ENCODE measurements around the gene CREB5. TPM values are rescaled to one million over a fixed set of nuclear protein-coding genes. Genes with fewer than 3 reads are reported as not detected.

CREB5 gene
- total RNA-seq, 4 donors from 2014 or later = 7.8 to 29.9 (median 12.9) TPM

GRCh38 chr7:28530175-28530802 is 118.0 kb downstream of the CREB5 start:
- 66 to 79% methylated on average over 7 to 10 of the region's 12 CpGs for WGBS, 2 donors (ENCODE audit: low coverage in 1 of 2)

GRCh38 chr7:28530803-28531175 is 118.5 kb downstream of the CREB5 start:
- H3K27me3 ChIP-seq = no peaks in the 10 kb centered on the region
- ATAC-seq = no peak
- peaks cover 0 to 18% (median 8%) of the 10 kb centered on the region in 3 donors for H3K4me1 ChIP-seq
- no peak overlapping the region for H3K4me3 ChIP-seq
- H3K27ac ChIP-seq = no peak overlapping the region
- no peaks in the 10 kb centered on the region for H3K36me3 ChIP-seq
- TF ChIP-seq, protein P1, sequence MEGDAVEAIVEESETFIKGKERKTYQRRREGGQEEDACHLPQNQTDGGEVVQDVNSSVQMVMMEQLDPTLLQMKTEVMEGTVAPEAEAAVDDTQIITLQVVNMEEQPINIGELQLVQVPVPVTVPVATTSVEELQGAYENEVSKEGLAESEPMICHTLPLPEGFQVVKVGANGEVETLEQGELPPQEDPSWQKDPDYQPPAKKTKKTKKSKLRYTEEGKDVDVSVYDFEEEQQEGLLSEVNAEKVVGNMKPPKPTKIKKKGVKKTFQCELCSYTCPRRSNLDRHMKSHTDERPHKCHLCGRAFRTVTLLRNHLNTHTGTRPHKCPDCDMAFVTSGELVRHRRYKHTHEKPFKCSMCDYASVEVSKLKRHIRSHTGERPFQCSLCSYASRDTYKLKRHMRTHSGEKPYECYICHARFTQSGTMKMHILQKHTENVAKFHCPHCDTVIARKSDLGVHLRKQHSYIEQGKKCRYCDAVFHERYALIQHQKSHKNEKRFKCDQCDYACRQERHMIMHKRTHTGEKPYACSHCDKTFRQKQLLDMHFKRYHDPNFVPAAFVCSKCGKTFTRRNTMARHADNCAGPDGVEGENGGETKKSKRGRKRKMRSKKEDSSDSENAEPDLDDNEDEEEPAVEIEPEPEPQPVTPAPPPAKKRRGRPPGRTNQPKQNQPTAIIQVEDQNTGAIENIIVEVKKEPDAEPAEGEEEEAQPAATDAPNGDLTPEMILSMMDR (IDR thresholded peaks at IDR 0.05) = no peak
- no peaks in the 10 kb centered on the region for H3K9me3 ChIP-seq
- WGBS, 2 donors (ENCODE audit: low coverage in 1 of 2) = 48 to 55% methylated on average over 4 of the region's 4 CpGs

More at GRCh38 chr7:28530175-28530802, 118.0 kb downstream of the CREB5 start:
- TF ChIP-seq POLR2AphosphoS5 (IDR thresholded peaks at IDR 0.05) (no peak), POLR2A (IDR thresholded peaks at IDR 0.05) (no peak), EP300 (IDR thresholded peaks at IDR 0.05) (no peak)
- TF ChIP-seq, protein P1 (IDR thresholded peaks at IDR 0.05) = no peak
- Histone ChIP-seq H3K4me1 (peaks cover 0 to 18% (median 8%) of the 10 kb centered on the region in 3 donors), H3K36me3 (no peaks in the 10 kb centered on the region), H3K27me3 (no peaks in the 10 kb centered on the region), H3K4me3 (no peak overlapping the region), H3K9me3 (no peaks in the 10 kb centered on the region), H3K27ac (no peak overlapping the region)
- peak; percentile 32 for ATAC-seq

- 50 to 60% methylated on average over 1 of the region's 3 CpGs for WGBS, 2 donors (ENCODE audit: low coverage in 1 of 2)
- no peak overlapping the region for H3K4me3 ChIP-seq
- no peaks in the 10 kb centered on the region for H3K36me3 ChIP-seq
- TF ChIP-seq POLR2A (IDR thresholded peaks at IDR 0.05) (no peak), EP300 (IDR thresholded peaks at IDR 0.05) (no peak), POLR2AphosphoS5 (IDR thresholded peaks at IDR 0.05) (no peak)
- TF ChIP-seq, protein P1 (IDR thresholded peaks at IDR 0.05) = no peak
- H3K27ac ChIP-seq = no peak overlapping the region
- peaks cover 0 to 22% (median 8%) of the 10 kb centered on the region in 3 donors for H3K4me1 ChIP-seq
- no peaks in the 10 kb centered on the region for H3K9me3 ChIP-seq
- no peak for ATAC-seq
- no peaks in the 10 kb centered on the region for H3K27me3 ChIP-seq
Observed at GRCh38 chr7:28531291-28531690, 119.0 kb downstream of the CREB5 start.

- WGBS, 2 donors (ENCODE audit: low coverage in 1 of 2) = 89 to 95% methylated on average over 5 to 6 of the region's 7 CpGs
- no peak for ATAC-seq
- H3K27ac ChIP-seq = no peak overlapping the region
- H3K36me3 ChIP-seq = no peaks in the 10 kb centered on the region
- no peak for TF ChIP-seq POLR2A (IDR thresholded peaks at IDR 0.05)
- H3K27me3 ChIP-seq = no peaks in the 10 kb centered on the region
- H3K9me3 ChIP-seq = no peaks in the 10 kb centered on the region
- H3K4me3 ChIP-seq = no peak overlapping the region
- H3K4me1 ChIP-seq = peaks cover 0 to 23% (median 8%) of the 10 kb centered on the region in 3 donors
Observed at GRCh38 chr7:28532181-28532580, 119.9 kb downstream of the CREB5 start.

DNA sequence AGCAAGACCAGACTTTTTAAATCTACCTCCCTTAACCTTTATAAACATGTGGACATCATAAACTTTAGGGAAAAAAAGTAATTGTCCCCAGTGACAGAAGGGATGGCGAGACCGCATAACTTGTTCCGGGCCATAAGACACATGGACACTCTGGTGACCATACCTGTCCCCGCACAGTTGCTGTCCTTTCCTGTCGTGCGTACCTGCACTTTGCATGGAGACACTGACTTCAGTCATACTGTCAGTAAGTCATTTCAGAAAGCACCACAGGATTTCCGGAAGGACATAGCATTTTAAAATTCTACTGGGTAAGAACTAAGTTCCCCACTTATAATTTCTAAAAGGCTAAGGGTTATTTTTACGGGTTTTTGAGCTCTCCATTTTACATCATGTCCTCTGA is 120.9 kb downstream of the CREB5 start:
- H3K4me1 ChIP-seq = peaks cover 0 to 23% (median 8%) of the 10 kb centered on the region in 3 donors
- H3K9me3 ChIP-seq = no peaks in the 10 kb centered on the region
- TF ChIP-seq EP300 (IDR thresholded peaks at IDR 0.05) (no peak), POLR2AphosphoS5 (IDR thresholded peaks at IDR 0.05) (no peak), POLR2A (IDR thresholded peaks at IDR 0.05) (no peak)
- TF ChIP-seq, protein P1 (IDR thresholded peaks at IDR 0.05) = no peak
- ATAC-seq = no peak
- no peaks in the 10 kb centered on the region for H3K36me3 ChIP-seq
- no peak overlapping the region for H3K4me3 ChIP-seq
- peak overlapping the region in 2 of 4 donors; percentile 26 to 56 for H3K27ac ChIP-seq
- no peaks in the 10 kb centered on the region for H3K27me3 ChIP-seq
- 94 to 95% methylated on average over 8 of the region's 8 CpGs for WGBS, 2 donors (ENCODE audit: low coverage in 1 of 2)
